Activated CD4-positive, alpha-beta T cell treated with anti-CD3 and anti-CD28 coated beads for 36 hours (primary cell): ENCODE data around the gene C18orf32. TPM values are rescaled to one million over a fixed set of nuclear protein-coding genes. Genes with fewer than 3 reads are reported as not detected.

Experiments used
- ATAC-seq: fragments of 200-7000 bp; cut with Tn5 transposase; one replicate; pipeline ENCODE4 v1.10.0; 2021; ENCODE audit warnings: mild to moderate bottlenecking, moderate library complexity
- CTCF ChIA-PET: fragments of 350-600 bp; sonication (Branson Sonifier 250); formaldehyde crosslinking; loops from one replicate; lab custom pipeline; 2021; ENCODE audit warnings: antibody characterized with exemption; lab: Charles Lee
- POLR2A ChIA-PET: fragments of 350-600 bp; sonication (Branson Sonifier 250); formaldehyde crosslinking; loops from one replicate; lab custom pipeline; 2021; ENCODE audit warnings: antibody characterized with exemption, inconsistent platforms; lab: Charles Lee
- DNase-seq: peaks from one replicate; pipeline ENCODE4 v3.0.0-alpha.2; 2020
- H3K27ac Mint-ChIP-seq: one replicate; pipeline ENCODE4 v1.8.0; 2021; ENCODE audit warnings: mixed read lengths
- H3K27me3 Mint-ChIP-seq: one replicate; pipeline ENCODE4 v1.8.0; 2021; ENCODE audit warnings: mixed read lengths
- H3K36me3 Mint-ChIP-seq: one replicate; pipeline ENCODE4 v1.8.0; 2021; ENCODE audit warnings: low read depth, mixed read lengths
- H3K4me1 Mint-ChIP-seq: one replicate; pipeline ENCODE4 v1.8.0; 2021; ENCODE audit warnings: mixed read lengths
- H3K4me3 Mint-ChIP-seq: one replicate; pipeline ENCODE4 v1.8.0; 2021; ENCODE audit warnings: mild to moderate bottlenecking, moderate library complexity, mixed read lengths
- H3K9me3 Mint-ChIP-seq: one replicate; pipeline ENCODE4 v1.8.0; 2021; ENCODE audit warnings: low read depth, mixed read lengths
- intact Hi-C, 2 experiments: fragments of 100-400 bp; cut with DNase I in 1 of 2; cut with micrococcal nuclease in 1 of 2; formaldehyde crosslinking; loops; one replicate each; pipeline versions ENCODE4 v1.14.2 to v1.15.1; 2022 to 2024; cut with DNase I, micrococcal nuclease
- total RNA-seq, 2 experiments: library from RNA; stranded (reverse); gene quantifications; one replicate each; pipeline ENCODE4 v1.2.3, GENCODE V29; 2021

The C18orf32 gene
- total RNA-seq, 2 experiments from 2014 or later = 12.7 to 20.0 TPM

- Mint-ChIP-seq H3K36me3 (peaks cover 51% of the 10 kb centered on the region), H3K27me3 (no peaks in the 10 kb centered on the region), H3K27ac (no peak overlapping the region), H3K4me3 (no peak overlapping the region), H3K4me1 (peaks cover 8% of the 10 kb centered on the region), H3K9me3 (peaks cover 20% of the 10 kb centered on the region)
- CTCF ChIA-PET = interaction anchor here (0.6 to 2.0 kb wide), 9 partner anchors 8 to 773 kb away, joined by 3 to 6 read pairs (median 4); no protein-coding TSS in a partner anchor
- ATAC-seq (peak; percentile 58), DNase-seq (peak; percentile 55)
- intact Hi-C loops = loop anchor here (1.0 to 5.0 kb wide), 4 partner anchors 197 to 773 kb away; no protein-coding TSS in a partner anchor
- POLR2A ChIA-PET = no interaction called here
Observed at GRCh38 chr18:49447810-49448745, 39.0 kb downstream of the C18orf32 start.

GRCh38 chr18:49446481-49446880, 40.6 kb downstream of the C18orf32 start:
- H3K27ac Mint-ChIP-seq = no peak overlapping the region
- H3K9me3 Mint-ChIP-seq = peaks cover 12% of the 10 kb centered on the region

GRCh38 chr18:49444581-49444980, 42.5 kb downstream of the C18orf32 start:
- intact Hi-C loops = no loop called here
- Mint-ChIP-seq H3K9me3 (peaks cover 6% of the 10 kb centered on the region), H3K4me3 (no peak overlapping the region), H3K36me3 (peaks cover 25% of the 10 kb centered on the region), H3K27me3 (no peaks in the 10 kb centered on the region), H3K4me1 (peaks cover 15% of the 10 kb centered on the region), H3K27ac (no peak overlapping the region)
- CTCF ChIA-PET = interaction anchor here (0.9 to 1.0 kb wide), 2 partner anchors 12 to 15 kb away, joined by 3 read pairs; partner anchors contain the start of gene DYM
- no peak for ATAC-seq
- POLR2A ChIA-PET = no interaction called here
- no peak for DNase-seq

More at GRCh38 chr18:49446481-49446880, 40.6 kb downstream of the C18orf32 start:
- ATAC-seq (no peak), DNase-seq (no peak)
- Mint-ChIP-seq H3K36me3 (peaks cover 35% of the 10 kb centered on the region), H3K27me3 (no peaks in the 10 kb centered on the region), H3K4me1 (peaks cover 13% of the 10 kb centered on the region), H3K4me3 (no peak overlapping the region)
- ChIA-PET POLR2A (interaction anchor here (1.5 kb wide), 1 partner anchor 13 kb away, joined by 6 read pairs; no protein-coding TSS in a partner anchor), CTCF (interaction anchor here (0.6 to 2.0 kb wide), 9 partner anchors 10 to 772 kb away, joined by 3 to 6 read pairs (median 3); no protein-coding TSS in a partner anchor)
- intact Hi-C loops = loop anchor here (5.0 kb wide), 2 partner anchors 424 to 769 kb away; no protein-coding TSS in a partner anchor

GRCh38 chr18:49443837-49444236, 43.2 kb downstream of the C18orf32 start:
- Mint-ChIP-seq H3K36me3 (peaks cover 21% of the 10 kb centered on the region), H3K9me3 (peaks cover 2% of the 10 kb centered on the region), H3K27me3 (no peaks in the 10 kb centered on the region), H3K4me3 (no peak overlapping the region), H3K27ac (no peak overlapping the region), H3K4me1 (peaks cover 19% of the 10 kb centered on the region)
- POLR2A ChIA-PET = interaction anchor here (0.6 kb wide), 1 partner anchor 59 kb away, joined by 3 read pairs; no protein-coding TSS in a partner anchor
- CTCF ChIA-PET = interaction anchor here (0.6 to 1.0 kb wide), 3 partner anchors 12 to 513 kb away, joined by 3 read pairs; partner anchors contain the start of gene DYM
- ATAC-seq = no peak
- no peak for DNase-seq
- intact Hi-C loops = no loop called here

- DNase-seq (no peak), ATAC-seq (peak; percentile 19)
- intact Hi-C loops = no loop called here
- Mint-ChIP-seq H3K36me3 (peaks cover 8% of the 10 kb centered on the region), H3K27me3 (no peaks in the 10 kb centered on the region), H3K27ac (no peak overlapping the region), H3K4me1 (peaks cover 32% of the 10 kb centered on the region), H3K9me3 (no peaks in the 10 kb centered on the region), H3K4me3 (no peak overlapping the region)
- ChIA-PET POLR2A (no interaction called here), CTCF (interaction anchor here (0.8 kb wide), 1 partner anchor 431 kb away, joined by 3 read pairs; no protein-coding TSS in a partner anchor)
Observed at GRCh38 chr18:49441338-49441938, 45.6 kb downstream of the C18orf32 start.

GRCh38 chr18:49435170-49435569, 51.9 kb downstream of the C18orf32 start:
- ChIA-PET POLR2A (no interaction called here), CTCF (interaction anchor here (0.6 to 0.7 kb wide), 2 partner anchors 54 to 240 kb away, joined by 3 read pairs; no protein-coding TSS in a partner anchor)
- Mint-ChIP-seq H3K27me3 (no peaks in the 10 kb centered on the region), H3K4me1 (peaks cover 22% of the 10 kb centered on the region), H3K36me3 (peaks cover 2% of the 10 kb centered on the region), H3K4me3 (no peak overlapping the region), H3K27ac (no peak overlapping the region), H3K9me3 (no peaks in the 10 kb centered on the region)
- intact Hi-C loops = no loop called here
- ATAC-seq = no peak
- no peak for DNase-seq

- CTCF ChIA-PET = interaction anchor here (0.6 to 1.6 kb wide), 4 partner anchors 15 to 624 kb away, joined by 3 to 4 read pairs (median 4); no protein-coding TSS in a partner anchor
- no peaks in the 10 kb centered on the region for H3K9me3 Mint-ChIP-seq
- intact Hi-C loops = no loop called here
- DNase-seq = no peak
- H3K27me3 Mint-ChIP-seq = no peaks in the 10 kb centered on the region
- no peak for ATAC-seq
- no peak overlapping the region for H3K4me3 Mint-ChIP-seq
- POLR2A ChIA-PET = no interaction called here
- H3K4me1 Mint-ChIP-seq = peaks cover 12% of the 10 kb centered on the region
- peaks cover 12% of the 10 kb centered on the region for H3K36me3 Mint-ChIP-seq
- H3K27ac Mint-ChIP-seq = no peak overlapping the region
Observed at GRCh38 chr18:49432602-49433001, 54.4 kb downstream of the C18orf32 start.

GRCh38 chr18:49431165-49431962, 55.7 kb downstream of the C18orf32 start:
- Mint-ChIP-seq H3K9me3 (no peaks in the 10 kb centered on the region), H3K36me3 (peaks cover 19% of the 10 kb centered on the region), H3K4me1 (peaks cover 3% of the 10 kb centered on the region), H3K4me3 (no peak overlapping the region), H3K27me3 (no peaks in the 10 kb centered on the region), H3K27ac (no peak overlapping the region)
- POLR2A ChIA-PET = no interaction called here
- CTCF ChIA-PET = interaction anchor here (1.3 to 1.6 kb wide), 2 partner anchors 16 to 23 kb away, joined by 4 read pairs; no protein-coding TSS in a partner anchor
- DNase-seq = no peak
- no peak for ATAC-seq
- intact Hi-C loops = no loop called here
